ENCODE data around the gene RLN2.
"Not testable (repeated sequence)": the region's sequence is repeated elsewhere in the genome, so short reads cannot be mapped to it uniquely, and the experiment has no call there.

The RLN2 gene

GRCh38 chr9:5321058-5321457 is 16.5 kb upstream of the RLN2 start:
- Histone ChIP-seq H3K27ac (no peak overlapping the region), H3K9ac (no peak overlapping the region), H3K4me3 (no peak overlapping the region), H4K20me1 (no peaks in the 10 kb centered on the region), H3K4me2 (no peak overlapping the region), H3K9me3 (peaks cover 7% of the 10 kb centered on the region), H3K36me3 (no peaks in the 10 kb centered on the region), H3K4me1 (peaks cover 4% of the 10 kb centered on the region), H3K27me3 (no peaks in the 10 kb centered on the region)
- no peak for TF ChIP-seq Cebpa-rat (IDR thresholded peaks at IDR 0.05)

GRCh38 chr9:5316406-5316805 is 11.9 kb upstream of the RLN2 start:
- H3K4me1 ChIP-seq, H3K4me3 ChIP-seq, H3K9ac ChIP-seq, H4K20me1 ChIP-seq, H3K27me3 ChIP-seq, H3K4me2 ChIP-seq, H3K27ac ChIP-seq, H3K36me3 ChIP-seq: not testable (repeated sequence)
- H3K9me3 ChIP-seq, result peaks cover 28% of the 10 kb centered on the region

GRCh38 chr9:5315187-5315923 is 10.8 kb upstream of the RLN2 start:
- no peak overlapping the region for H3K9ac ChIP-seq
- no peak for TF ChIP-seq Cebpa-rat (IDR thresholded peaks at IDR 0.05)
- H3K4me1 ChIP-seq, result peaks cover 8% of the 10 kb centered on the region
- H3K4me3 ChIP-seq, result no peak overlapping the region
- H3K27ac ChIP-seq, result no peak overlapping the region
- H3K36me3 ChIP-seq, result no peaks in the 10 kb centered on the region
- H3K27me3 ChIP-seq, result no peaks in the 10 kb centered on the region
- peaks cover 28% of the 10 kb centered on the region for H3K9me3 ChIP-seq
- no peaks in the 10 kb centered on the region for H4K20me1 ChIP-seq
- no peak overlapping the region for H3K4me2 ChIP-seq

- Histone ChIP-seq H3K9ac (no peak overlapping the region), H3K4me2 (no peak overlapping the region), H3K4me1 (peaks cover 8% of the 10 kb centered on the region), H3K27me3 (no peaks in the 10 kb centered on the region), H4K20me1 (no peaks in the 10 kb centered on the region), H3K36me3 (no peaks in the 10 kb centered on the region), H3K27ac (no peak overlapping the region), H3K9me3 (peaks cover 22% of the 10 kb centered on the region), H3K4me3 (no peak overlapping the region)
- no peak for TF ChIP-seq Cebpa-rat (IDR thresholded peaks at IDR 0.05)
Observed at GRCh38 chr9:5310851-5311250, 6.3 kb upstream of the RLN2 start.

GRCh38 chr9:5305741-5306140 is 1.2 kb upstream of the RLN2 start:
- Histone ChIP-seq H3K4me3 (no peak overlapping the region), H3K27me3 (no peaks in the 10 kb centered on the region), H4K20me1 (no peaks in the 10 kb centered on the region), H3K4me2 (no peak overlapping the region), H3K4me1 (peaks cover 13% of the 10 kb centered on the region), H3K36me3 (no peaks in the 10 kb centered on the region), H3K9me3 (no peaks in the 10 kb centered on the region), H3K27ac (no peak overlapping the region), H3K9ac (no peak overlapping the region)
- TF ChIP-seq Cebpa-rat (IDR thresholded peaks at IDR 0.05), result no peak

GRCh38 chr9:5301544-5301943 is 3.0 kb downstream of the RLN2 start:
- no peak overlapping the region for H3K9ac ChIP-seq
- no peak overlapping the region for H3K4me3 ChIP-seq
- H3K27ac ChIP-seq, result no peak overlapping the region
- no peaks in the 10 kb centered on the region for H3K9me3 ChIP-seq
- no peaks in the 10 kb centered on the region for H3K27me3 ChIP-seq
- peaks cover 13% of the 10 kb centered on the region for H3K4me1 ChIP-seq
- H3K36me3 ChIP-seq, result no peaks in the 10 kb centered on the region
- TF ChIP-seq Cebpa-rat (IDR thresholded peaks at IDR 0.05), result no peak
- peak overlapping the region; percentile 53 for H3K4me2 ChIP-seq
- no peaks in the 10 kb centered on the region for H4K20me1 ChIP-seq

GRCh38 chr9:5292141-5292540 is 12.4 kb downstream of the RLN2 start:
- no peak for TF ChIP-seq Cebpa-rat (IDR thresholded peaks at IDR 0.05)
- H3K4me1 ChIP-seq, result no peaks in the 10 kb centered on the region
- no peak overlapping the region for H3K4me2 ChIP-seq
- H3K27me3 ChIP-seq, result no peaks in the 10 kb centered on the region
- no peaks in the 10 kb centered on the region for H4K20me1 ChIP-seq
- no peaks in the 10 kb centered on the region for H3K36me3 ChIP-seq
- no peak overlapping the region for H3K27ac ChIP-seq
- H3K9ac ChIP-seq, result no peak overlapping the region
- no peak overlapping the region for H3K4me3 ChIP-seq
- peaks cover 8% of the 10 kb centered on the region; the same call in 1 of the 2 replicates for H3K9me3 ChIP-seq

GRCh38 chr9:5288591-5288990 is 15.9 kb downstream of the RLN2 start:
- no peak overlapping the region for H3K4me2 ChIP-seq
- H3K4me3 ChIP-seq, result no peak overlapping the region
- TF ChIP-seq Cebpa-rat (IDR thresholded peaks at IDR 0.05), result no peak
- H3K9me3 ChIP-seq, result 0 out of 2 replicates have a peak, but pooled peaks cover 4% of the 10 kb centered on the region
- H3K27ac ChIP-seq, result no peak overlapping the region
- no peaks in the 10 kb centered on the region for H4K20me1 ChIP-seq
- H3K27me3 ChIP-seq, result no peaks in the 10 kb centered on the region
- H3K4me1 ChIP-seq, result no peaks in the 10 kb centered on the region
- no peak overlapping the region for H3K9ac ChIP-seq
- no peaks in the 10 kb centered on the region for H3K36me3 ChIP-seq

GRCh38 chr9:5286262-5286661 is 18.3 kb downstream of the RLN2 start:
- no peak overlapping the region for H3K4me2 ChIP-seq
- H3K27me3 ChIP-seq, result no peaks in the 10 kb centered on the region
- no peak for TF ChIP-seq Cebpa-rat (IDR thresholded peaks at IDR 0.05)

GRCh38 chr9:5278486-5278885 is 26.0 kb downstream of the RLN2 start:
- no peak for TF ChIP-seq Cebpa-rat (IDR thresholded peaks at IDR 0.05)
- no peak overlapping the region for H3K9ac ChIP-seq
- no peaks in the 10 kb centered on the region for H3K9me3 ChIP-seq
- no peaks in the 10 kb centered on the region for H3K4me1 ChIP-seq
- no peaks in the 10 kb centered on the region for H3K27me3 ChIP-seq
- no peaks in the 10 kb centered on the region for H4K20me1 ChIP-seq
- H3K4me2 ChIP-seq, result no peak overlapping the region
- H3K36me3 ChIP-seq, result no peaks in the 10 kb centered on the region
- no peak overlapping the region for H3K4me3 ChIP-seq
- no peak overlapping the region for H3K27ac ChIP-seq

More at GRCh38 chr9:5286262-5286661, 18.3 kb downstream of the RLN2 start:
- no peak overlapping the region for H3K27ac ChIP-seq
- no peaks in the 10 kb centered on the region for H3K4me1 ChIP-seq
- no peaks in the 10 kb centered on the region for H4K20me1 ChIP-seq
- no peak overlapping the region for H3K9ac ChIP-seq
- H3K9me3 ChIP-seq, result no peaks in the 10 kb centered on the region
- no peaks in the 10 kb centered on the region for H3K36me3 ChIP-seq
- no peak overlapping the region for H3K4me3 ChIP-seq

- no peaks in the 10 kb centered on the region for H3K9me3 ChIP-seq
- no peak overlapping the region for H3K4me3 ChIP-seq
- no peaks in the 10 kb centered on the region for H3K27me3 ChIP-seq
- TF ChIP-seq Cebpa-rat (IDR thresholded peaks at IDR 0.05), result no peak
- no peak overlapping the region for H3K9ac ChIP-seq
- H3K27ac ChIP-seq, result no peak overlapping the region
- no peaks in the 10 kb centered on the region for H3K4me1 ChIP-seq
- H3K4me2 ChIP-seq, result no peak overlapping the region
- no peaks in the 10 kb centered on the region for H3K36me3 ChIP-seq
- H4K20me1 ChIP-seq, result no peaks in the 10 kb centered on the region
Observed at GRCh38 chr9:5274770-5275169, 29.7 kb downstream of the RLN2 start.
